ENCODE measurements around the gene PTPRA. TPM values are rescaled to one million over a fixed set of nuclear protein-coding genes. Genes with fewer than 3 reads are reported as not detected.

The PTPRA gene
- polyA plus RNA-seq, 3 donors, result 13.0 to 41.9 (median 13.1) TPM

DNA sequence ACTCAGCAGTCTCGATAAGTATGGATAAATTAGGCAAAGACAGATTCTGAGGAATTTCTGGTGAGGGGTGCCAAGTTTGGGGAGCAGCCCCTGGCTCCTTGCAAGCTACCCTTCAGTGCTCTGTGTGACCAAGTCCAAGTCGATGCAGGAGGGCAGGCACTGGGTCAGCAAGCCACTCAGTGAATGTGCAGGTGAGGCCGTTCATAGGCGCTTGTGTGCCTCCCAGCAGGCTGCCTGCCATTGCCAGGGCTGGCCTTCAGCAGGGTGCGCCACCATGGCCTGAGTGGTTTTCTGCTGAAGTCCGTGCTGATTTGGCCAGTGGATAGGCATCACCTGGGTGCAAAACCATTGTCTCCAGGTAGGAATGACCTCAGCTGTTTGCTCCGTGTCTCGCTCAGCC is 166.8 kb downstream of the PTPRA start:
- H3K9ac ChIP-seq (ENCODE audit: insufficient read depth, low read length, poor library complexity, severe bottlenecking), result no peak overlapping the region
- Mint-ChIP-seq H3K36me3 (peaks cover 38 to 65% of the 10 kb centered on the region in 2 donors), H3K4me3 (no peak overlapping the region), H3K9me3 (no peaks in the 10 kb centered on the region), H3K4me1 (peaks cover 6% of the 10 kb centered on the region), H3K27ac (no peak overlapping the region), H3K27me3 (ENCODE audit: low read depth in 3 of 3) (peaks cover 0 to 3% (median 2%) of the 10 kb centered on the region in 3 donors)
- H4K20me1 ChIP-seq (ENCODE audit: insufficient read depth, low read length), result no peaks in the 10 kb centered on the region
- H3K9me3 ChIP-seq (replicated peaks in 1 of 2; ENCODE audit: control insufficient read depth in 1 of 2, insufficient read depth in 1 of 2, low read length in 2 of 2), result no peaks in the 10 kb centered on the region
- peaks cover 54 to 63% of the 10 kb centered on the region in 2 donors for H3K36me3 ChIP-seq (replicated peaks in 1 of 2; ENCODE audit: control insufficient read depth in 1 of 2, insufficient read depth in 2 of 2, low read length in 2 of 2)
- peaks cover 5 to 6% of the 10 kb centered on the region in 2 donors for H3K4me1 ChIP-seq (ENCODE audit: control insufficient read depth in 1 of 2, insufficient read depth in 2 of 2, low read length in 2 of 2)
- no peak overlapping the region for H2AFZ ChIP-seq (ENCODE audit: insufficient read depth, low read depth, low read length, poor library complexity, severe bottlenecking)
- no peak overlapping the region for H3K4me2 ChIP-seq (replicated peaks; ENCODE audit: extremely low read depth, low read length, poor library complexity, severe bottlenecking)
- DNase-seq, result no peak
- no peaks in the 10 kb centered on the region for H3K79me2 ChIP-seq (ENCODE audit: insufficient read depth, low read length)
- intact Hi-C loops (cut with micrococcal nuclease), result no loop called here
- H3K27ac ChIP-seq (ENCODE audit: low read depth in 1 of 2, low read length in 2 of 2), result no peak overlapping the region
- no peak overlapping the region for H3K4me3 ChIP-seq (replicated peaks in 1 of 3; ENCODE audit: low read depth in 2 of 3, low read length in 3 of 3)
- no peaks in the 10 kb centered on the region for H3K27me3 ChIP-seq (ENCODE audit: control insufficient read depth in 2 of 2, insufficient read depth in 2 of 2, low read length in 2 of 2)
- 93% methylated on average over 6 of the region's 8 CpGs for WGBS (ENCODE audit: insufficient coverage)
- TF ChIP-seq, protein P1, sequence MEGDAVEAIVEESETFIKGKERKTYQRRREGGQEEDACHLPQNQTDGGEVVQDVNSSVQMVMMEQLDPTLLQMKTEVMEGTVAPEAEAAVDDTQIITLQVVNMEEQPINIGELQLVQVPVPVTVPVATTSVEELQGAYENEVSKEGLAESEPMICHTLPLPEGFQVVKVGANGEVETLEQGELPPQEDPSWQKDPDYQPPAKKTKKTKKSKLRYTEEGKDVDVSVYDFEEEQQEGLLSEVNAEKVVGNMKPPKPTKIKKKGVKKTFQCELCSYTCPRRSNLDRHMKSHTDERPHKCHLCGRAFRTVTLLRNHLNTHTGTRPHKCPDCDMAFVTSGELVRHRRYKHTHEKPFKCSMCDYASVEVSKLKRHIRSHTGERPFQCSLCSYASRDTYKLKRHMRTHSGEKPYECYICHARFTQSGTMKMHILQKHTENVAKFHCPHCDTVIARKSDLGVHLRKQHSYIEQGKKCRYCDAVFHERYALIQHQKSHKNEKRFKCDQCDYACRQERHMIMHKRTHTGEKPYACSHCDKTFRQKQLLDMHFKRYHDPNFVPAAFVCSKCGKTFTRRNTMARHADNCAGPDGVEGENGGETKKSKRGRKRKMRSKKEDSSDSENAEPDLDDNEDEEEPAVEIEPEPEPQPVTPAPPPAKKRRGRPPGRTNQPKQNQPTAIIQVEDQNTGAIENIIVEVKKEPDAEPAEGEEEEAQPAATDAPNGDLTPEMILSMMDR (IDR thresholded peaks at IDR 0.05), result no peak

DNA sequence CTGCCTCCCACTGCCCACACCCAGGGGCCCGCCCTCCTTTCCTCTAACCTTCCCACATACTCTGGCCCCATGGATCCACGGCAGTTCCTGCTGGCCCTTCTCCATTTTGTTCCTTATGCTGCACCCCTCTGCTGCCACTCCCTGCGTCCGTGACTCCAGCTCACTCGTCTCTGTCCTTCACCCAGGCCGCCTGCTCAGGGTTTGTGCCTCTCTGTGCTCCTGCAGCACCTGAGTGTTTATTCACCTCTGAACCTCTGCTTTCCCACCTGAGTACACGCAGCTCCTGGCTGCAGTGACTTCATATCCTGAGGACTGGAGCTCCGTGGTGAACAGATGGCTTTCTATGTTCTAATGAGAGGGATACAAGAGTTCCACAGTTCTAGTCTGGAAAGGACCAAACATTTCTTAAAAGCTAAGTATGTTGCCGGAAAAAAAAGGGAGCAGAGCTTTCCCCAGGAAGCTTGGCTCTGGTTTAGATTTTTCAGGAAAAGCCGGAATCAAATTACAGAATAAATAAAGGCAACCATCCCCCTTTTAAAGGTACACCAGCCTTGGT is 168.7 kb downstream of the PTPRA start:
- TF ChIP-seq, protein P1 (IDR thresholded peaks at IDR 0.05), result no peak
- Histone ChIP-seq H3K9me3 (replicated peaks in 1 of 2; ENCODE audit: control insufficient read depth in 1 of 2, insufficient read depth in 1 of 2, low read length in 2 of 2) (no peaks in the 10 kb centered on the region), H3K36me3 (replicated peaks in 1 of 2; ENCODE audit: control insufficient read depth in 1 of 2, insufficient read depth in 2 of 2, low read length in 2 of 2) (peaks cover 35 to 45% of the 10 kb centered on the region in 2 donors), H2AFZ (ENCODE audit: insufficient read depth, low read depth, low read length, poor library complexity, severe bottlenecking) (no peak overlapping the region), H3K9ac (ENCODE audit: insufficient read depth, low read length, poor library complexity, severe bottlenecking) (no peak overlapping the region), H3K79me2 (ENCODE audit: insufficient read depth, low read length) (peaks cover 6% of the 10 kb centered on the region), H3K4me1 (ENCODE audit: control insufficient read depth in 1 of 2, insufficient read depth in 2 of 2, low read length in 2 of 2) (peaks cover 14 to 23% of the 10 kb centered on the region in 2 donors), H4K20me1 (ENCODE audit: insufficient read depth, low read length) (no peaks in the 10 kb centered on the region), H3K4me2 (replicated peaks; ENCODE audit: extremely low read depth, low read length, poor library complexity, severe bottlenecking) (no peak overlapping the region), H3K4me3 (replicated peaks in 1 of 3; ENCODE audit: low read depth in 2 of 3, low read length in 3 of 3) (no peak overlapping the region), H3K27ac (ENCODE audit: low read depth in 1 of 2, low read length in 2 of 2) (no peak overlapping the region), H3K27me3 (ENCODE audit: control insufficient read depth in 2 of 2, insufficient read depth in 2 of 2, low read length in 2 of 2) (no peaks in the 10 kb centered on the region)
- intact Hi-C loops (cut with micrococcal nuclease), result no loop called here
- Mint-ChIP-seq H3K9me3 (no peaks in the 10 kb centered on the region), H3K27me3 (ENCODE audit: low read depth in 3 of 3) (peaks cover 0 to 3% (median 2%) of the 10 kb centered on the region in 3 donors), H3K4me1 (peaks cover 14% of the 10 kb centered on the region), H3K4me3 (no peak overlapping the region), H3K27ac (peak overlapping the region in 2 of 7 donors; percentile 26 to 30), H3K36me3 (peaks cover 41 to 49% of the 10 kb centered on the region in 2 donors)
- WGBS (ENCODE audit: insufficient coverage), result 99% methylated on average over 8 of the region's 10 CpGs
- no peak for DNase-seq
